Stimulated activated CD8-positive, alpha-beta memory T cell treated with anti-CD3 and anti-CD28 coated beads, Interleukin-12 subunit alpha, Interleukin-12 subunit beta, amount 100 ng/mL, for 4 hours (primary cell): ENCODE data around the gene IMMP1L.
"Not testable (repeated sequence)": the region's sequence is repeated elsewhere in the genome, so short reads cannot be mapped to it uniquely, and the experiment has no call there.

ENCODE experiments used
- DNase-seq: peaks from one replicate; pipeline ENCODE4 v3.0.0-alpha.2; 2020; ENCODE audit warnings: low read depth

The IMMP1L gene, protein sequence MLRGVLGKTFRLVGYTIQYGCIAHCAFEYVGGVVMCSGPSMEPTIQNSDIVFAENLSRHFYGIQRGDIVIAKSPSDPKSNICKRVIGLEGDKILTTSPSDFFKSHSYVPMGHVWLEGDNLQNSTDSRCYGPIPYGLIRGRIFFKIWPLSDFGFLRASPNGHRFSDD

DNA sequence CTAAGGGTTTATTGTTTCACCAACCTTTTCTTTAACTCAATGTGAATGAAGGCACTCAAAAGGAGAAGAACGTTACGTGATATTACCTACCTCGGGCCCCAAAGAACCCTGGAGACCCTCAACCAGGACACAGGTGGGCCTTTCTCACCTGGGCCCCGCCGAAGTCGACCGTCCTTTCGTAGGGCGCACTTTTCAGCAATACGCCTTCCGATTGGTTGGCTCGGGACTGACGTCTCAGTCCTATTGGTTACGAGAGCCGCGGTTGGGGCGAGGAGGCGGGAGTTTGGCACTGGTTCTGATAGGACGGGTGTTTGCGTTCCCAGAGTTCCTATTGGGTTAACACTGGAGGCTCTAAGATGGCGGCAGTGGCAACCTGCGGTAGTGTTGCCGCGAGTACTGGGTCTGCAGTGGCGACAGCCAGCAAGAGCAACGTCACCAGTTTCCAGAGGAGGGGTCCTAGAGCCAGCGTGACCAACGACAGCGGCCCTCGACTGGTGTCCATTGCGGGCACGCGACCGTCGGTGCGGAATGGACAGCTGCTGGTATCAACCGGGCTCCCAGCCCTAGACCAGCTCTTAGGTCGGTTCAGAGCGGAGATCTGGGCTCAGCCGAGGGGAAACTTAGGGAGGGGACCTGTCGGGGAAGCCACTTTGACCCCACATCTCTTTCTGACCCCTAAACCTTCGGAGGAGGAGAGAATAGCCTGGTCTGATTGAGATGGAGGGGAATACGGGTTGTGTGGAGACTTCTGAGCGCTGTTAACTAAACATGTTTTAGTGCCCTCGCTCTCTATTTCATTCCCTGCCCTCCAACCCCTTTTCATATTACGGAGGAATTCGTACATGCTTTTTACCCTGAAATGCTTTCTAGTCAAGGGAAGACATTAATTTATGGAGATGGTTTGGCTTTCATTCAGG lies at the start of gene IMMP1L, which contains the start of gene ELP4:
Gene IMMP1L, minus strand, starts transcription at position 194 of the 917 bp plus-strand sequence. CDS start 46,346 bp downstream, outside the sequence.
Gene ELP4, plus strand, starts transcription at position 339 of the 917 bp plus-strand sequence. Its CDS starts 18 bp downstream, at position 357.
- DNase-seq = peak; percentile 84

DNA sequence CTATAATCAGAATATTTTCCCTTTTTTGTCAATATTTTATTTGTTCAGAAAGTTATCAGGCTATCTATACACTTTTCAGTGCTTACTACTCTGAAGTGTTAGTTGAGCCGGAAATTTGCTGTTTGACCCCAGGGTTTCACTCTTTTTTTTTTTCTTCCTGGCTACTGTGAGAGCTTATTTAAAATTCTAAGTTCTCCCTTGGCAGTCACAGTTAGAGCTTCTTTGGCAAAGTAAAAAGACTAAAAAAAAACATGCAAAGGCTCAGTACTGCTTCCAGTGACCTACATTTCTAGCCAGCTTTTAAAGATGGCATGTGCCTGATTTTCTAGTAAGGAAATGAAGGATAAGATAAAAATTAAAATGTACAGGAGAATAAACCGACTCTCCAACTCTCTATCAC lies 48.6 kb upstream of the IMMP1L start:
- no peak for DNase-seq

DNA sequence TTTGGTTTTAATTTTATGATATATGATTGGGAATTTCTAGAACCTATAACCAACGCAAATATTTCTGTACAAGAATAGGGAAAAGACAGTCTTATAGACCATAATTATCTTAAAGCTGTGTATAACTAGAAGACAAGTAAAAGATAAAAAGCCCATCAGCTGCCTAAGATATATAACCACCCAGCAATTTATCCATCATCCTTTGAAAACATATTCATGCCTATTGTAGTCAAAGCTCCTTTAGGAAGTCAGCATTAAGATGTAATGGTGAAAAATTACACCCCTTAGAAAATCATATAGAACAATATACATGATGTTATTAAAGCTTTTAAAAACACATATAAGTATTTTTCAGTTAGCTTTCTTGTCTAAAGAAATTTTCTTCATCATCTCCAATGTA lies 46.5 kb upstream of the IMMP1L start:
- no peak for DNase-seq

DNA sequence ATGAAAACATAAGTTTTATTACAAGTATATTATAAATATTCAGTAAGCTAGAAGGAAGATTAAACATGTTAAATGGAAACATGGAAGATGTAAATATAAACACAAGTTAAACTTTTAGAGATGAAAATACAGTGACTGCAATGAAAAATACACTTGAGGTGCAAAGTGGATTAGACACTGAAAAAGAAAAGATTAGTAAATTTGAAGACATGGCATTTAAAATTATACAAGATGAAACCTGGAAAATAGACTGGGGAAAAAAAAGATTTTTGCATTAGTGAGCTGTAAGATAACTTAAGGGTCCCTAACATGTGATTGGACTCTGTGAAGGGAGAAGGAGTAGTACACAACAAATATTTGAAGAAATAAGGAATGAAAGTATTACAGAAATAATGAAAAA lies 33.4 kb upstream of the IMMP1L start:
- no peak for DNase-seq

GRCh38 chr11:31535479-31535878 lies 26.1 kb upstream of the IMMP1L start:
- DNase-seq = no peak

DNA sequence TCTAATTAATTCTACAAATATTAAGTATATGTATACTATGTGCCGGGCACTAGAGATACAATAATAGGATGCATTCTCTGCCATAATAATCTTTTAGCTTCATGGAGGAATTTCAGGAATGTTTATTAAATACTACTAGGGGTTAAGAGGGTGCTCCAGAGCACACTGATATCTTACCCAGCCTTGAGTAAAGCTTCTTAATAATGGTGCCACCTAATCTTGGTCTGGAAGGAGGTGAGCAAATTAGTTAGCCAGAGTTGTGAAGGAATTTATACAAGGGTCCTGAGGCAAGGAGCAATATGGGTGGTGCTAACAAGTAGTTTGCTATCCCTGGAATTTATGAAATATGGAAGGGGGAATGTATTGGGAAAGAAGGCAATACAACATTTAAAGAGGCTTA lies 21.9 kb upstream of the IMMP1L start:
- DNase-seq = no peak

DNA sequence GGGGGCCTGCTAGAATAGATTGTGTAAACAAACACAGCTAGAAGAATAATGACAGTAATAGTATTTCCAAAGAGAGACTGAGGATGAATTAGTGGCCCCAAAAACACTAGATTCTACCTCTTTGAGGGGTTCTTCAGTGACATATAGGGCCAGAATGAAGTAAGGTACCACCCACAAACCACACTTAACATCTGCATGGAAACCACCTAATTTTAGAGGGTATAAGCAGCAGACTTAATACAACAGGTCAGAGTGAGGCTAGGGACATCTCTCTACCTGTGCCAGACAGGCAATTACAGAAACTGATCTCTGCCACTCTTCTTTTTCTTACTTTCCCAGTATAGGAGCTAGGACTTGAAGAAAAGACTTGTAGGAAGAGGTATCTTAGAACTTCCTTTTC lies 20.3 kb upstream of the IMMP1L start:
- no peak for DNase-seq

- no peak for DNase-seq
These were observed 19.8 kb upstream of the IMMP1L start for GRCh38 chr11:31529189-31529588.

GRCh38 chr11:31521497-31522150 lies 12.2 kb upstream of the IMMP1L start:
- no peak for DNase-seq

- no peak for DNase-seq
These were observed 2.7 kb upstream of the IMMP1L start for GRCh38 chr11:31512117-31512516.

- no peak for DNase-seq
These were observed 382 bp downstream of the IMMP1L start for GRCh38 chr11:31509051-31509428.

GRCh38 chr11:31500560-31500959 lies 8.9 kb downstream of the IMMP1L start:
- DNase-seq = no peak

GRCh38 chr11:31499576-31500178 lies 9.7 kb downstream of the IMMP1L start:
- no peak for DNase-seq

DNA sequence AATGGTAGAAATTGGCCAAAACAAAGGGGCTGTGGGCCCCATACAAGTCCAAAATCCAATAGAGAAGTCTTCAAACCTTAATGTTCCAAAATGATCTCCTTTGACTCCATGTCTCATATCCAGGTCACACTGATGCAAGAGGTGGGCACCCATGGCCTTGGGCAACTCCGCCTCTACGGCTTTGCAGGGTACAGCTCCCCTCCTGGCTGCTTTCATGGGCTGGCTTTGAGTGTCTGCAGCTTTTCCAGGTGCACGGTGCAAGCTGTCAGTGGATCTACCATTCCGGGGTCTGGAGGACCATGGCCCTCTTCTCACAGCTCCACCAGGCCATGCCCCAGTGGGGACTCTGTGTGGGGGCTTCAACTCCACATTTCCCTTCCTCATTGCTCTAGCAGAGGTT lies 15.7 kb downstream of the IMMP1L start:
- not testable (repeated sequence) for DNase-seq

GRCh38 chr11:31493235-31493634 lies 16.2 kb downstream of the IMMP1L start:
- no peak for DNase-seq

- no peak for DNase-seq
These were observed 17.0 kb downstream of the IMMP1L start for GRCh38 chr11:31492320-31492913.

- no peak for DNase-seq
These were observed 21.6 kb downstream of the IMMP1L start for GRCh38 chr11:31487848-31488247.

GRCh38 chr11:31484497-31484896 lies 24.9 kb downstream of the IMMP1L start:
- DNase-seq = no peak

- DNase-seq = no peak
These were observed 28.5 kb downstream of the IMMP1L start for GRCh38 chr11:31480930-31481329.

GRCh38 chr11:31479066-31479465 lies 30.4 kb downstream of the IMMP1L start:
- DNase-seq = no peak

GRCh38 chr11:31478223-31478590 lies 31.2 kb downstream of the IMMP1L start:
- no peak for DNase-seq
